Lower lobe of right lung (tissue), 2 donors: Measurements from ENCODE around the gene RDX. TPM values are rescaled to one million over a fixed set of nuclear protein-coding genes. Genes with fewer than 3 reads are reported as not detected.

Experiments used
- ATAC-seq, 2 donors: fragments of 200-7000 bp; cut with Tn5 transposase; one replicate each; pipeline ENCODE4 v1.9.1; 2020 to 2022; ENCODE audit warnings: mild to moderate bottlenecking in 2 of 2, moderate library complexity in 2 of 2
- DNase-seq: peaks from one replicate; pipeline ENCODE4 v3.0.0-alpha.2; 2020
- H3K27ac ChIP-seq: fragments of 200-600 bp; one replicate; pipeline ENCODE4 v1.8.0; 2022
- H3K27me3 ChIP-seq: fragments of 200-600 bp; one replicate; pipeline ENCODE4 v1.8.0; 2022; ENCODE audit warnings: low read depth
- H3K36me3 ChIP-seq: fragments of 200-600 bp; one replicate; pipeline ENCODE4 v1.8.0; 2022; ENCODE audit warnings: mild to moderate bottlenecking
- H3K4me1 ChIP-seq: fragments of 200-600 bp; one replicate; pipeline ENCODE4 v1.8.0; 2022
- H3K4me3 ChIP-seq: fragments of 200-600 bp; one replicate; pipeline ENCODE4 v1.8.0; 2022; ENCODE audit warnings: mild to moderate bottlenecking
- H3K9me3 ChIP-seq: fragments of 200-600 bp; one replicate; pipeline ENCODE4 v1.8.0; 2022
- intact Hi-C: fragments of 100-400 bp; cut with DNase I; formaldehyde crosslinking; loops from one replicate; pipeline ENCODE4 v1.11.0; 2022
- total RNA-seq: library from RNA; stranded (reverse); fragmentation: NEBNext Ultra II Directional; extraction: Animal tissue kit (Norgen Biotek cat#: 25700); gene quantifications from one replicate; pipeline ENCODE4 v1.2.1, GENCODE V29; 2021
- TF ChIP-seq, protein P1 (sequence below): fragments of 200-600 bp; IDR thresholded peaks from one replicate; pipeline ENCODE4 v1.8.0; 2022; ENCODE audit warnings: antibody characterized with exemption, mild to moderate bottlenecking
- donor health status: DM: no; HTN: yes; CAD: no; lungs with severe emphysema.

The RDX gene
- total RNA-seq, 1 donor from 2014 or later, result 152 TPM

DNA sequence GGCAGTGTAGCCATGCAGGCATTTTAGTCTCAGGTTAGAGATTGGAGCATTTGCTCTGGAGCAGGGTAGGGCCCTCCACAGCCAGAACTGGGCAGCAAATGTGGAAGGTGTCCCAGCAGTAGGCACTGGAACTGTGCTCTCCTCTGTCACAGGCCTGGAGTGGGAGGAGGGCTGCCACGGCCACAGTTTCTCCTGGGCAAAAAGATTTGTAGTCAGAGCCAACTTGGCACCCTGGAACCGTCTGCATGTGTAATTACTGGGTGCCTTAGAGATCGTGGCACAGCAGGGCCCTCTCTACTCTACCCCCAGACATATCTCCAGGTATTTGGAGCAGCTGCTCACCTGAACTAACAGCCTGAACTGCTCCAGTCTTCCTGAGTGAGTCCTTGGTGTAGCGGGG lies 109.5 kb downstream of the RDX start:
- ATAC-seq (no peak), DNase-seq (no peak)
- Histone ChIP-seq H3K4me1 (no peaks in the 10 kb centered on the region), H3K27ac (no peak overlapping the region), H3K9me3 (no peaks in the 10 kb centered on the region), H3K27me3 (no peaks in the 10 kb centered on the region), H3K4me3 (no peak overlapping the region), H3K36me3 (no peaks in the 10 kb centered on the region)
- intact Hi-C loops, result no loop called here
- TF ChIP-seq, protein P1, sequence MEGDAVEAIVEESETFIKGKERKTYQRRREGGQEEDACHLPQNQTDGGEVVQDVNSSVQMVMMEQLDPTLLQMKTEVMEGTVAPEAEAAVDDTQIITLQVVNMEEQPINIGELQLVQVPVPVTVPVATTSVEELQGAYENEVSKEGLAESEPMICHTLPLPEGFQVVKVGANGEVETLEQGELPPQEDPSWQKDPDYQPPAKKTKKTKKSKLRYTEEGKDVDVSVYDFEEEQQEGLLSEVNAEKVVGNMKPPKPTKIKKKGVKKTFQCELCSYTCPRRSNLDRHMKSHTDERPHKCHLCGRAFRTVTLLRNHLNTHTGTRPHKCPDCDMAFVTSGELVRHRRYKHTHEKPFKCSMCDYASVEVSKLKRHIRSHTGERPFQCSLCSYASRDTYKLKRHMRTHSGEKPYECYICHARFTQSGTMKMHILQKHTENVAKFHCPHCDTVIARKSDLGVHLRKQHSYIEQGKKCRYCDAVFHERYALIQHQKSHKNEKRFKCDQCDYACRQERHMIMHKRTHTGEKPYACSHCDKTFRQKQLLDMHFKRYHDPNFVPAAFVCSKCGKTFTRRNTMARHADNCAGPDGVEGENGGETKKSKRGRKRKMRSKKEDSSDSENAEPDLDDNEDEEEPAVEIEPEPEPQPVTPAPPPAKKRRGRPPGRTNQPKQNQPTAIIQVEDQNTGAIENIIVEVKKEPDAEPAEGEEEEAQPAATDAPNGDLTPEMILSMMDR, result no peak

DNA sequence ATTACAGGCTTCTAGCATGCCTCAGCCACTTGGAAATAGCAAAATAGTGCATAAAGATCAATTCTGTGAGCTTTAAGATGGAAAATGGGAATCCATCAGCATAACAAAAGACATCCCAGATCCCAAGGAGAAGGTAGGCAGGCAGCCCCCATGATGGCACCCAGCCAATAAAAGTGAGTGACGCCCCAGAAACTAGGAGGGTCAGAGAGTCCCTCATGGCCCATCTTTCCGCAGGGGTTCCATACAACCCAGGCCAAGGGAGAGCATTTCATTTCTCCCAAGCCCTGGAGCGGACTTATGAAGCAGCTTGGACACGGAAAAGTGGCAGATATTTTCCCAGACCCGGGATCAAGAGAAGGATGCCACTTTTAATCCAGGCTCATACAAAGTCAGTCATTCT lies 110.0 kb downstream of the RDX start:
- no peak for ATAC-seq
- no peaks in the 10 kb centered on the region for H3K4me1 ChIP-seq
- DNase-seq, result no peak
- H3K4me3 ChIP-seq, result no peak overlapping the region
- TF ChIP-seq, protein P1, result no peak
- intact Hi-C loops, result no loop called here
- no peaks in the 10 kb centered on the region for H3K9me3 ChIP-seq
- no peak overlapping the region for H3K27ac ChIP-seq
- no peaks in the 10 kb centered on the region for H3K27me3 ChIP-seq
- no peaks in the 10 kb centered on the region for H3K36me3 ChIP-seq

DNA sequence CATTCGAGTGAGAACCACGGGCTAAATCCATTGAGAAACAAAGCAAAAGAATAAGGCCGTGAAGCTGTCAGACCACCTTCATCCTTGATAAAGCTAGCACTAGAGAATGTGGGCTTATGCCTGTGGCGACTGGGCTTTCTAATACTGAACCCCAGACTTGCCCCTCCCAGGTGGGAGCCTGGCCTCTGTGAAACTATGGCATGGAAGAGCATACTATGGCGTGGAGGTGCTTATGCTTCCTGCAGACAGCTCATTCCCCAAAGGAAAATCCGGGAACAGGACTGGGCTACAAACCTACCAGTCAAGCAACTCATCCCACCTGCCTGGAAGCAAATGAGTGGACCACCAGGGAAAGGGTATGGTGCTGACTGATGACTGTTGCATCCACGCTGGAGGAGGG lies 110.8 kb downstream of the RDX start:
- no peaks in the 10 kb centered on the region for H3K36me3 ChIP-seq
- no peak overlapping the region for H3K27ac ChIP-seq
- H3K4me3 ChIP-seq, result no peak overlapping the region
- ATAC-seq, result no peak
- intact Hi-C loops, result no loop called here
- TF ChIP-seq, protein P1, result no peak
- no peaks in the 10 kb centered on the region for H3K9me3 ChIP-seq
- no peaks in the 10 kb centered on the region for H3K27me3 ChIP-seq
- no peaks in the 10 kb centered on the region for H3K4me1 ChIP-seq
- DNase-seq, result no peak

DNA sequence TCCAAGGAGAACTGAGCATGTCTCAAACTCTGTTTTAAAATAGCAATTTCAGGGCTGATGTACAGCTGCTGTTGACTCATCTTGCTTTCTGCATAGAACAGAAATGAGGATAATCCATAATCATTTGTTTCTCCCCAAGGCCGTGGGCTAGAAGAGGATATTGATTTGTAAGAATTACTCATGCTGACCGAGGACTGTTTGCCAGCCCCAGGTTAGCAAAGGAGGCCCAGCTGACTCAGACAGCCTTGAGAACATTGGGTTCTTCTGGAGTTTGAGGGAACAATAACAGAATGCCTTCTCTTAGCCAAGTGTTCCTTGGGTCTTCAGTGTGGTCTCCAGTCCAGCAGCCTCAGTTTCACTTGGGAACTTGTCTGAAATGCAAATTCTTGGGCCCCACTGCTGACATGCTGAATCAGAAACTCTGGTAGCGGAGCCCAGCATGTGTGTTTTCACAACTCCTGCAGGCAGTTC lies 111.3 kb downstream of the RDX start:
- H3K4me1 ChIP-seq, result no peaks in the 10 kb centered on the region
- H3K27me3 ChIP-seq, result no peaks in the 10 kb centered on the region
- no peak for DNase-seq
- no peak for ATAC-seq
- intact Hi-C loops, result no loop called here
- TF ChIP-seq, protein P1, result no peak
- no peak overlapping the region for H3K4me3 ChIP-seq
- H3K27ac ChIP-seq, result no peak overlapping the region
- no peaks in the 10 kb centered on the region for H3K9me3 ChIP-seq
- H3K36me3 ChIP-seq, result no peaks in the 10 kb centered on the region

DNA sequence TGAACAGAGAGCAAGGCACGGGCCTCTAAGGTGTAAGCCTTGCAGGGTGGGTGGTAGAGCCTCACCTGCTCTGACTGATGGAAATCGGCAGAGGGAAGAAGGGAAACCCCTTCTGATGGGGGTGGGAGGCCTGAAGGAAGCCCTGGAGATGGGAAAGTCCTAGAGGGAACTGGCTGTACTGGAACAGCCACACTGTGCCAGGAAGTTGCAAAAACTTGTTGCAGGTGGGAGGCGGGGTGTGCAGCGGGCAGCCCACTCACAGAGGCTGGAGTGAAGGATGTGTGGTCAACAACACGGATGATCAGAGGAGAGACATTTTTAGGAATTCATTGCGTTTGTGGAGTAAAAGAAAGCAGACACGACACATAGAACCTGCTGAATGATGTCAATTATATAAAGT lies 112.0 kb downstream of the RDX start:
- Histone ChIP-seq H3K9me3 (no peaks in the 10 kb centered on the region), H3K27me3 (no peaks in the 10 kb centered on the region), H3K4me3 (no peak overlapping the region), H3K27ac (no peak overlapping the region), H3K4me1 (no peaks in the 10 kb centered on the region), H3K36me3 (no peaks in the 10 kb centered on the region)
- TF ChIP-seq, protein P1, result no peak
- DNase-seq (no peak), ATAC-seq (no peak)
- intact Hi-C loops, result no loop called here

DNA sequence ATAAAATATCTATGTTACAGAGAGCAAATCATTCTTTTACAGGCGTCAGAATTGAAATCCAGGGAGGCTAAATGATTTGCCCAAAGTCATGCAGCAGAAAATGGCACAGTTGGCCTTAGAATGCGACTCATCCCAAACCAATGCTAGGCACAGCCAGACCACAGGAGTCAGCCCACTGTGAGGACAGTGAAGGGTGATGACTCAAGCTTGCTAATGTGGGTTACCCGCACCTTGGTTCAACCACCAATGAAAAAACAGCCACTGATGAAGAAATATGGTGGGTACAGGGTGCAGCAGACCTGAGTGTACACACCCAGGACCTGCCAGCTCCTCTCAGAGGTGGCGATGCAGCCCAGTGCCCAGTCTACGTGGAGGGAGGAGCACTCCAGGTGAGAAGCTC lies 113.5 kb downstream of the RDX start:
- H3K36me3 ChIP-seq, result no peaks in the 10 kb centered on the region
- H3K27me3 ChIP-seq, result no peaks in the 10 kb centered on the region
- TF ChIP-seq, protein P1, result no peak
- no peak overlapping the region for H3K27ac ChIP-seq
- H3K4me1 ChIP-seq, result no peaks in the 10 kb centered on the region
- H3K4me3 ChIP-seq, result no peak overlapping the region
- no peaks in the 10 kb centered on the region for H3K9me3 ChIP-seq
- intact Hi-C loops, result no loop called here
- ATAC-seq, result no peak
- DNase-seq, result no peak
